ENCODE results near the gene RPL35A. TPM values are rescaled to one million over a fixed set of nuclear protein-coding genes. Genes with fewer than 3 reads are reported as not detected.

The RPL35A gene
- total and polyA plus RNA-seq, 2 of the 8 experiments (the other 6 are each of a cell fraction or from before 2014, with no cell fraction given) = 695 to 1,393 TPM

GRCh38 chr3:197949191-197949777, 706 bp upstream of the RPL35A start:
- Histone ChIP-seq H3K9me3 (ENCODE audit: insufficient read depth in 2 of 2, low read depth in 1 of 2, low read length in 1 of 2) (no peaks in the 10 kb centered on the region), H3K23me2 (ENCODE audit: low read depth, low read length) (no peaks in the 10 kb centered on the region; the same call in 1 of the 2 replicates), H3K14ac (ENCODE audit: insufficient read length) (no peak overlapping the region), H2BK12ac (ENCODE audit: low read depth, low read length) (no peak overlapping the region), H3K9ac (replicated peaks in 1 of 4; ENCODE audit: extremely low read depth in 1 of 4, low read depth in 3 of 4, low read length in 3 of 4) (peak overlapping the region; percentile 47 to 100 (median 76)), H3K27ac (ENCODE audit: low read depth, low read length) (peak overlapping the region; percentile 96), H2BK120ac (replicated peaks; ENCODE audit: low read depth, low read length) (no peak overlapping the region), H4K5ac (ENCODE audit: insufficient read length, low read depth, low read length) (no peak overlapping the region), H2BK15ac (ENCODE audit: low read length) (no peak overlapping the region), H2AK5ac (ENCODE audit: low read depth, low read length) (no peak overlapping the region), H4K20me1 (replicated peaks in 1 of 2; ENCODE audit: control insufficient read depth in 1 of 2, insufficient read depth in 2 of 2, low read length in 2 of 2) (peaks cover 4 to 10% of the 10 kb centered on the region in 2 experiments), H4K8ac (ENCODE audit: extremely low read depth, insufficient read depth, low read length) (no peak overlapping the region), H3K4ac (replicated peaks; ENCODE audit: insufficient read length, low read depth, low read length) (no peak overlapping the region), H4K91ac (replicated peaks; ENCODE audit: insufficient read length, low read length) (no peak overlapping the region), H2BK20ac (ENCODE audit: low read length) (no peak overlapping the region), H3K4me3 (ENCODE audit: extremely low read depth in 1 of 4, insufficient read depth in 2 of 4, low read depth in 3 of 4, low read length in 4 of 4) (peak overlapping the region; percentile 71 to 99 (median 96)), H3K18ac (ENCODE audit: extremely low read depth, low read length) (no peak overlapping the region), H3K4me1 (replicated peaks in 1 of 4; ENCODE audit: control insufficient read depth in 3 of 4, insufficient read depth in 4 of 4, low read length in 3 of 4) (peaks cover 0 to 8% (median 4%) of the 10 kb centered on the region in 4 experiments; a peak in 5 of 7 replicates), H3K4me2 (ENCODE audit: insufficient read depth in 1 of 2, low read depth in 2 of 2, low read length in 2 of 2) (peak overlapping the region; percentile 58 to 77), H3K36me3 (ENCODE audit: control insufficient read depth in 2 of 4, insufficient read depth in 4 of 4, low read length in 3 of 4) (peaks cover 19 to 35% (median 29%) of the 10 kb centered on the region in 4 experiments), H3K23ac (ENCODE audit: insufficient read length) (no peak overlapping the region), H3K56ac (replicated peaks; ENCODE audit: insufficient read length, low read depth, low read length) (no peak overlapping the region), H2BK5ac (ENCODE audit: low read depth, low read length) (no peak overlapping the region; the same call in 1 of the 2 replicates), H2AFZ (ENCODE audit: low read length) (peak overlapping the region; percentile 86; the same call in 1 of the 2 replicates), H3K27me3 (replicated peaks in 1 of 4; ENCODE audit: control insufficient read depth in 3 of 4, extremely low read depth in 1 of 4, insufficient read depth in 3 of 4, low read length in 3 of 4) (no peaks in the 10 kb centered on the region), H3K79me1 (ENCODE audit: low read depth, low read length) (no peaks in the 10 kb centered on the region), H3K79me2 (ENCODE audit: control insufficient read depth in 1 of 2, insufficient read depth in 2 of 2, low read length in 2 of 2) (peaks cover 7 to 38% of the 10 kb centered on the region in 2 experiments)
- CTCF ChIA-PET (ENCODE audit: partially characterized antibody) = interaction anchor here (0.9 to 1.0 kb wide), 4 partner anchors 42 to 101 kb away, joined by 3 to 4 read pairs (median 3); no protein-coding TSS in a partner anchor
- no peak for DNase-seq (ENCODE audit: low read depth in 1 of 2, low spot score in 2 of 2)
- 29% methylated on average over 17 of the region's 17 CpGs; no CpG with 5 or more reads in 1 of the 2 experiments for WGBS, 2 experiments (ENCODE audit: extremely low coverage in 1 of 2, insufficient coverage in 1 of 2, insufficient read length in 1 of 2, insufficient replicate concordance in 2 of 2, low coverage in 1 of 2, low lambda C conversion rate in 2 of 2, missing lambda C conversion rate in 1 of 2)
- POLR2A ChIA-PET (ENCODE audit: partially characterized antibody) = interaction anchor here (0.6 to 5.3 kb wide), 11 partner anchors 9 to 159 kb away, joined by 3 to 69 read pairs (median 5); partner anchors contain the start of gene LMLN
- TF ChIP-seq CBX5 (IDR thresholded peaks at IDR 0.05; ENCODE audit: low read depth, low read length) (no peak), SIN3A (conservative IDR thresholded peaks at IDR 0.05 in 1 of 2, IDR thresholded peaks at IDR 0.05 in 1 of 2; ENCODE audit: low read depth in 1 of 2, low read length in 2 of 2) (no peak), POLR2A (IDR thresholded peaks at IDR 0.05; ENCODE audit: control extremely low read depth in 1 of 2, low read depth in 2 of 2, low read length in 2 of 2) (no peak), CTCF (IDR thresholded peaks at IDR 0.05; ENCODE audit: control extremely low read depth in 1 of 3, insufficient read depth in 1 of 3, low read depth in 1 of 3, low read length in 3 of 3) (no peak), PHF8 (conservative IDR thresholded peaks at IDR 0.05; ENCODE audit: low read depth, low read length) (0 out of 2 replicates have a peak, but pooled peaks have one; percentile 4), NRF1 (IDR thresholded peaks at IDR 0.05; ENCODE audit: low read depth, low read length) (no peak), SAP30 (IDR thresholded peaks at IDR 0.05; ENCODE audit: insufficient read depth, insufficient replicate concordance, low read length) (no peak), POLR2AphosphoS5 (IDR thresholded peaks at IDR 0.05; ENCODE audit: low read depth, low read length) (no peak)
- FAIRE-seq = no peak
